Esophagus squamous epithelium (tissue), 4 donors: ENCODE data around the gene SIGLEC1.

Experiments
- CTCF ChIP-seq, 6 experiments: fragments of 450-650 bp in 4 of 6; fragments of 200-600 bp in 2 of 6; sonication (generic) in 2 of 6; IDR thresholded peaks; one replicate each; pipeline ENCODE4 v1.5.1; 2016 to 2019; ENCODE audit warnings: antibody characterized with exemption in 6 of 6, mild to moderate bottlenecking in 4 of 6, moderate library complexity in 4 of 6
- POLR2A ChIP-seq, 4 donors: fragments of 450-650 bp; IDR thresholded peaks; one replicate each; pipeline ENCODE4 v1.6.1; 2017; ENCODE audit warnings: antibody characterized with exemption in 4 of 4, mild to moderate bottlenecking in 4 of 4, moderate library complexity in 3 of 4

GRCh38 chr20:3663858-3664257, 48.5 kb downstream of the SIGLEC1 start:
- TF ChIP-seq CTCF (IDR thresholded peaks at IDR 0.05) (no peak), POLR2A (IDR thresholded peaks at IDR 0.05) (no peak)
